Aorta (tissue), 5 donors: ENCODE measurements around the gene DGKB. TPM values are rescaled to one million over a fixed set of nuclear protein-coding genes. Genes with fewer than 3 reads are reported as not detected.

ENCODE experiments used
- ATAC-seq: fragments of 200-7000 bp; cut with Tn5 transposase; one replicate; pipeline ENCODE4 v1.9.1; 2022; ENCODE audit warnings: moderate library complexity; ENCODE audit not compliant: low FRiP score
- DNase-seq, 2 donors: peaks; one replicate each; pipeline ENCODE4 v3.0.0-alpha.2; 2020
- H3K27ac ChIP-seq, 2 donors: one replicate each; pipeline ENCODE4 v1.5.1; 2013; ENCODE audit warnings: low read length in 2 of 2, mild to moderate bottlenecking in 2 of 2, moderate library complexity in 2 of 2, control low read depth in 1 of 2, inconsistent platforms in 1 of 2, low read depth in 1 of 2
- H3K27me3 ChIP-seq, 2 donors: one replicate each; pipeline ENCODE4 v1.6.1; 2013; ENCODE audit warnings: control low read depth in 1 of 2, low read length in 1 of 2, mild to moderate bottlenecking in 1 of 2, moderate library complexity in 1 of 2; ENCODE audit not compliant: insufficient read depth in 2 of 2, control insufficient read depth in 1 of 2
- H3K36me3 ChIP-seq, 2 donors: one replicate each; pipeline ENCODE4 v1.6.1; 2013; ENCODE audit warnings: control low read depth in 1 of 2, low read length in 1 of 2, mild to moderate bottlenecking in 1 of 2; ENCODE audit not compliant: insufficient read depth in 2 of 2, control insufficient read depth in 1 of 2
- H3K4me1 ChIP-seq, 2 donors: one replicate each; pipeline ENCODE4 v1.6.1; 2013; ENCODE audit warnings: low read length in 2 of 2, control low read depth in 1 of 2, mild to moderate bottlenecking in 1 of 2, moderate library complexity in 1 of 2; ENCODE audit not compliant: insufficient read depth in 2 of 2, control insufficient read depth in 1 of 2
- H3K4me3 ChIP-seq, 2 donors: one replicate each; pipeline ENCODE4 v1.5.1; 2013; ENCODE audit warnings: low read length in 2 of 2, control low read depth in 1 of 2, mild to moderate bottlenecking in 1 of 2
- H3K9me3 ChIP-seq: one replicate; pipeline ENCODE4 v1.6.1; 2013; ENCODE audit warnings: mild to moderate bottlenecking, low read length; ENCODE audit not compliant: control insufficient read depth
- WGBS, 2 donors: extraction: QIAGEN DNeasy Blood & Tissue Kit; methylation state at CpG; one replicate each; pipeline ENCODE4 v1.1.7; 2013; 5-methylcytosine and 5-hydroxymethylcytosine counted together
- intact Hi-C, 2 donors: fragments of 100-400 bp; cut with DNase I; formaldehyde crosslinking; loops; one replicate each; pipeline versions ENCODE4 v1.14.2 to v1.15.0; 2022
- polyA plus RNA-seq, 2 donors: library from polyadenylated mRNA; stranded (reverse); fragments of 200-250 nt; gene quantifications; one replicate each; pipeline ENCODE4 v1.2.3, GENCODE V29; 2013
- total RNA-seq, 2 donors: library from RNA; stranded (reverse); fragmentation: NEBNext Ultra II Directional; extraction: Animal tissue kit (Norgen Biotek cat#: 25700); gene quantifications; one replicate each; pipeline ENCODE4 v1.2.1, GENCODE V29; 2021
- donor health status: healthy with polysubstance abuse.
- donor health status: Bipolar disorder and iron deficiency.
- donor health status: DM: no; HTN: no; CAD: no.
- donor health status: DM: no; HTN: no; CAD: no.
- donor health status: DM: yes; HTN: yes; CAD: no.

The DGKB gene
- total and polyA plus RNA-seq, 4 donors: 0.96 to 1.1 TPM; not detected in 2

- Histone ChIP-seq H3K4me1 (no peaks in the 10 kb centered on the region), H3K27me3 (no peaks in the 10 kb centered on the region), H3K27ac (no peak overlapping the region), H3K36me3 (no peaks in the 10 kb centered on the region), H3K9me3 (no peaks in the 10 kb centered on the region), H3K4me3 (no peak overlapping the region)
- DNase-seq (peak in 1 of 2 donors; percentile 42), ATAC-seq (peak; percentile 73)
- WGBS, 2 donors: 10 to 11% methylated on average over 6 of the region's 6 CpGs
- intact Hi-C loops: no loop called here
These were observed 65.9 kb downstream of the DGKB start for GRCh38 chr7:14836571-14837189.

GRCh38 chr7:14836006-14836405, 66.5 kb downstream of the DGKB start:
- H3K4me3 ChIP-seq: no peak overlapping the region
- WGBS, 2 donors: 49 to 53% methylated on average over 4 of the region's 4 CpGs
- H3K27ac ChIP-seq: no peak overlapping the region
- intact Hi-C loops: no loop called here
- no peaks in the 10 kb centered on the region for H3K27me3 ChIP-seq
- no peak for DNase-seq
- no peaks in the 10 kb centered on the region for H3K9me3 ChIP-seq
- H3K4me1 ChIP-seq: no peaks in the 10 kb centered on the region
- no peaks in the 10 kb centered on the region for H3K36me3 ChIP-seq
- ATAC-seq: no peak

DNA sequence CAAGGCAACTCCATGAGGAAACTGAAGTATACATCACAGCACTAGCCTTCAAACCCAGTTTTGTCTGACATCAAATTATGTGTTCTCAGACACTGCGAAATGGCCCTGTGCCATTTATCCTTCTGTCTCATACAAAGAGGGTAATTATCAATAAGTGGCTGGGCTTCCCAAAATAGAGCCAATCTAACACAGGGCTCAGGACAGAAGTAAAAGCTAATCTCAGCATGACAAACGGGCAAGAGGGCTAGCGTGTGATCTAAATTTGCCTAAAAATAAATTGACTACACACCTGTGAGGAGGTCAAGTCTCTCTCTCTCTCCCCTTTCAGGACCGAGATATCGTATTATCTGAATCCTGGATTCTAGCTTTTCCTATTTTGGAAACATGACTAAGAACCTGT, 67.2 kb downstream of the DGKB start:
- DNase-seq: no peak
- ATAC-seq: no peak
- H3K4me1 ChIP-seq: no peaks in the 10 kb centered on the region

DNA sequence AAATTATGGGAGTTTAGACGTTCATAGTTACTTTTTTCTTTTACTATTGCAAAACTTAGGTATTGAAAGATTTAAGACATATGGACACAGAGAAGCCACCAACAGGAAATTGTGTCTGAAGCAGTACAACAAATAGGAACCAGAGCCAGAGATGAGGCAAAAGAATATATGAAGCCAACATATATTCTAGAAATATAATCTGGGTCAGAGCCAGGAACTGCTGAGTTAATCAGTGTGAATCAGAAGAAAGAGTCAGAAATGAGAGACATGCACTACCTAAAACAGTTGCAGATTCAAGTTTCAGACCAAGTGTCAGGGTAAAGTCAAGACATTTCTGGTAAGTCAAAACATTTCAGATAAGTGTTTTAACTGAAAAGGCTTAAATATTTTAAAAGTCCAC, 67.7 kb downstream of the DGKB start:
- intact Hi-C loops: no loop called here
- ATAC-seq (no peak), DNase-seq (no peak)
- Histone ChIP-seq H3K4me1 (no peaks in the 10 kb centered on the region), H3K9me3 (no peaks in the 10 kb centered on the region), H3K4me3 (no peak overlapping the region), H3K27me3 (no peaks in the 10 kb centered on the region), H3K27ac (no peak overlapping the region), H3K36me3 (no peaks in the 10 kb centered on the region)
- WGBS, 2 donors: 21 to 34% methylated on average over 1 of the region's 1 CpG

More for the DNA sequence above, 67.2 kb downstream of the DGKB start:
- no peak overlapping the region for H3K27ac ChIP-seq
- intact Hi-C loops: no loop called here
- no peaks in the 10 kb centered on the region for H3K36me3 ChIP-seq
- 83 to 93% methylated on average over 5 of the region's 5 CpGs for WGBS, 2 donors
- no peaks in the 10 kb centered on the region for H3K9me3 ChIP-seq
- H3K4me3 ChIP-seq: no peak overlapping the region
- H3K27me3 ChIP-seq: no peaks in the 10 kb centered on the region

GRCh38 chr7:14834456-14834855, 68.1 kb downstream of the DGKB start:
- no peaks in the 10 kb centered on the region for H3K36me3 ChIP-seq
- 4 to 38% methylated on average over 3 of the region's 3 CpGs for WGBS, 2 donors
- intact Hi-C loops: no loop called here
- DNase-seq (no peak), ATAC-seq (peak; percentile 25)
- no peaks in the 10 kb centered on the region for H3K9me3 ChIP-seq
- H3K4me1 ChIP-seq: no peaks in the 10 kb centered on the region
- no peaks in the 10 kb centered on the region for H3K27me3 ChIP-seq
- H3K27ac ChIP-seq: no peak overlapping the region
- H3K4me3 ChIP-seq: no peak overlapping the region

- DNase-seq (no peak), ATAC-seq (no peak)
- Histone ChIP-seq H3K27ac (no peak overlapping the region), H3K4me3 (no peak overlapping the region), H3K4me1 (no peaks in the 10 kb centered on the region), H3K27me3 (no peaks in the 10 kb centered on the region), H3K36me3 (no peaks in the 10 kb centered on the region), H3K9me3 (no peaks in the 10 kb centered on the region)
- whole genome bisulfite sequencing, 2 donors: 80 to 90% methylated on average over 3 of the region's 3 CpGs
- intact Hi-C loops: no loop called here
These were observed 68.8 kb downstream of the DGKB start for GRCh38 chr7:14833707-14834106.

- Histone ChIP-seq H3K9me3 (no peaks in the 10 kb centered on the region), H3K27ac (no peak overlapping the region), H3K4me1 (no peaks in the 10 kb centered on the region), H3K36me3 (no peaks in the 10 kb centered on the region), H3K27me3 (no peaks in the 10 kb centered on the region), H3K4me3 (no peak overlapping the region)
- DNase-seq (no peak), ATAC-seq (no peak)
- intact Hi-C loops: no loop called here
- WGBS, 2 donors: 80 to 94% methylated on average over 2 of the region's 2 CpGs
These were observed 74.5 kb downstream of the DGKB start for GRCh38 chr7:14828053-14828452.

- ATAC-seq (no peak), DNase-seq (no peak)
- H3K27me3 ChIP-seq: no peaks in the 10 kb centered on the region
- WGBS, 2 donors: 47 to 58% methylated on average over 1 of the region's 1 CpG
- no peaks in the 10 kb centered on the region for H3K9me3 ChIP-seq
- intact Hi-C loops: no loop called here
- H3K4me3 ChIP-seq: no peak overlapping the region
- no peaks in the 10 kb centered on the region for H3K4me1 ChIP-seq
- H3K27ac ChIP-seq: no peak overlapping the region
- no peaks in the 10 kb centered on the region for H3K36me3 ChIP-seq
These were observed 76.1 kb downstream of the DGKB start for GRCh38 chr7:14826426-14826825.

GRCh38 chr7:14825912-14826311, 76.6 kb downstream of the DGKB start:
- Histone ChIP-seq H3K36me3 (no peaks in the 10 kb centered on the region), H3K9me3 (no peaks in the 10 kb centered on the region), H3K4me3 (no peak overlapping the region), H3K27ac (no peak overlapping the region), H3K27me3 (no peaks in the 10 kb centered on the region), H3K4me1 (no peaks in the 10 kb centered on the region)
- intact Hi-C loops: no loop called here
- DNase-seq (no peak), ATAC-seq (no peak)
- WGBS, 2 donors: 69 to 77% methylated on average over 8 of the region's 8 CpGs
